GM23338 (cell line): ENCODE data around the gene LUC7L2. TPM values are rescaled to one million over a fixed set of nuclear protein-coding genes. Genes with fewer than 3 reads are reported as not detected.
"Not testable (repeated sequence)": the region's sequence is repeated elsewhere in the genome, so short reads cannot be mapped to it uniquely, and the experiment has no call there.

ENCODE experiments used
- ATAC-seq: fragments of 200-7000 bp; cut with Tn5 transposase; 3 replicates; pipeline ENCODE4 v1.9.1; 2020
- DNase-seq: peaks from one replicate; pipeline ENCODE4 v3.0.0-alpha.2; 2015; ENCODE audit warnings: low spot score
- H2AFZ ChIP-seq: fragments of 200-600 bp; sonication (generic); 2 replicates; pipeline ENCODE4 v1.8.0; 2016; ENCODE audit warnings: antibody characterized with exemption, mild to moderate bottlenecking, moderate library complexity
- H3F3A ChIP-seq: fragments of 200-600 bp; sonication (generic); replicated peaks from 2 replicates; pipeline ENCODE4 v1.8.0; 2017; ENCODE audit warnings: antibody characterized with exemption, mixed run types, low read depth
- H3K27ac ChIP-seq: fragments of 200-600 bp; sonication (generic); 2 replicates; pipeline ENCODE4 v1.6.1; 2016; ENCODE audit warnings: low read depth
- H3K27me3 ChIP-seq: fragments of 200-600 bp; sonication (generic); 2 replicates; pipeline ENCODE4 v1.8.0; 2016; ENCODE audit warnings: mild to moderate bottlenecking, mixed run types, moderate library complexity; ENCODE audit not compliant: insufficient read depth
- H3K36me3 ChIP-seq: fragments of 200-600 bp; sonication (generic); 2 replicates; pipeline ENCODE4 v1.8.0; 2016; ENCODE audit warnings: mild to moderate bottlenecking; ENCODE audit not compliant: insufficient read depth
- H3K4me1 ChIP-seq: fragments of 200-600 bp; sonication (generic); 2 replicates; pipeline ENCODE4 v1.8.0; 2016; ENCODE audit warnings: mild to moderate bottlenecking, moderate library complexity; ENCODE audit not compliant: insufficient read depth
- H3K4me2 ChIP-seq: fragments of 200-600 bp; sonication (generic); 2 replicates; pipeline ENCODE4 v1.7.1; 2017; ENCODE audit warnings: mixed run types
- H3K4me3 ChIP-seq: fragments of 200-600 bp; sonication (generic); 2 replicates; pipeline ENCODE4 v1.6.1; 2016; ENCODE audit warnings: mixed run types
- H3K79me2 ChIP-seq: fragments of 200-600 bp; sonication (generic); replicated peaks from 2 replicates; pipeline ENCODE4 v1.8.0; 2017; ENCODE audit warnings: mild to moderate bottlenecking; ENCODE audit not compliant: insufficient read depth
- H3K9me2 ChIP-seq: fragments of 200-600 bp; sonication (generic); 2 replicates; pipeline ENCODE4 v1.8.0; 2017; ENCODE audit not compliant: insufficient read depth
- H4K20me1 ChIP-seq: fragments of 200-600 bp; sonication (generic); replicated peaks from 2 replicates; pipeline ENCODE4 v1.8.0; 2017; ENCODE audit warnings: mild to moderate bottlenecking; ENCODE audit not compliant: insufficient read depth
- H3K27ac Mint-ChIP-seq: 2 replicates; pipeline ENCODE4 v1.8.0; 2020; ENCODE audit warnings: inconsistent platforms, mild to moderate bottlenecking, moderate library complexity, mixed read lengths
- H3K27me3 Mint-ChIP-seq: 3 replicates; pipeline ENCODE4 v1.8.0; 2022; ENCODE audit warnings: low read depth, mild to moderate bottlenecking, moderate library complexity, mixed read lengths, inconsistent platforms; ENCODE audit not compliant: insufficient read depth, poor library complexity
- H3K36me3 Mint-ChIP-seq: 3 replicates; pipeline ENCODE4 v1.8.0; 2021; ENCODE audit warnings: low read depth, mild to moderate bottlenecking, inconsistent platforms, moderate library complexity, mixed read lengths
- H3K4me1 Mint-ChIP-seq: 3 replicates; pipeline ENCODE4 v1.8.0; 2020; ENCODE audit warnings: mild to moderate bottlenecking, inconsistent platforms, mixed read lengths
- H3K4me3 Mint-ChIP-seq: 3 replicates; pipeline ENCODE4 v1.8.0; 2021; ENCODE audit warnings: moderate library complexity, mild to moderate bottlenecking, inconsistent platforms, mixed read lengths
- H3K9me3 Mint-ChIP-seq: 3 replicates; pipeline ENCODE4 v1.8.0; 2020; ENCODE audit warnings: moderate library complexity, mild to moderate bottlenecking, inconsistent platforms, mixed read lengths
- JUNB ChIP-seq: IDR thresholded peaks from one replicate; pipeline ENCODE4 v1.6.1; 2016; ENCODE audit warnings: antibody characterized with exemption; ENCODE audit not compliant: unreplicated experiment
- NANOG ChIP-seq: IDR thresholded peaks from 2 replicates; pipeline ENCODE4 v1.6.1; 2016; ENCODE audit warnings: antibody characterized with exemption, borderline replicate concordance
- ZNF114 ChIP-seq: fragments of 250-450 bp; sonication (Bioruptor Pico); IDR thresholded peaks from 2 replicates; pipeline ENCODE4 v1.5.0; 2020; ENCODE audit warnings: mild to moderate bottlenecking, moderate library complexity
- polyA plus RNA-seq: library from polyadenylated mRNA; unstranded; fragments of >200 nt; fragmentation: Nextera tagmentation; extraction: Ambion mirVana; gene quantifications from 2 replicates; pipeline ENCODE4 v1.2.1, GENCODE V29; 2016
- total RNA-seq: library from RNA; depleted of rRNA; stranded (reverse); fragments of >200 nt; shearing (Covaris generic); gene quantifications from 2 replicates; pipeline ENCODE4 v1.2.3, GENCODE V29; 2014
- TF ChIP-seq, protein P1 (sequence below): fragments of 250-450 bp; sonication (Bioruptor Pico); IDR thresholded peaks from 2 replicates; pipeline ENCODE4 v1.5.0; 2020; ENCODE audit warnings: mild to moderate bottlenecking, moderate library complexity
- TF ChIP-seq, protein P2 (sequence below), 2 experiments: fragments of 200-600 bp in 1 of 2; sonication (generic) in 1 of 2; conservative IDR thresholded peaks; 2 replicates each; pipeline versions ENCODE4 v1.5.1 to v1.6.1; 2016 to 2017; ENCODE audit warnings: antibody characterized with exemption in 2 of 2, low read depth in 2 of 2, mild to moderate bottlenecking in 2 of 2, moderate library complexity in 1 of 2

LUC7L2 gene
- total and polyA plus RNA-seq, 2 experiments from 2014 or later, result 40.3 to 57.3 TPM

GRCh38 chr7:139427788-139428187 lies 68.1 kb downstream of the LUC7L2 start:
- Histone ChIP-seq H3K4me3 (no peak overlapping the region), H3K79me2 (no peaks in the 10 kb centered on the region), H3K36me3 (no peaks in the 10 kb centered on the region; the same call in 1 of the 2 replicates), H3K4me2 (no peak overlapping the region), H3K9me2 (no peaks in the 10 kb centered on the region), H3K4me1 (no peaks in the 10 kb centered on the region), H2AFZ (no peak overlapping the region), H3K27me3 (no peaks in the 10 kb centered on the region), H4K20me1 (peaks cover 5% of the 10 kb centered on the region; the same call in 1 of the 2 replicates), H3F3A (peaks cover 4% of the 10 kb centered on the region; the same call in 1 of the 2 replicates), H3K27ac (no peak overlapping the region)
- DNase-seq (no peak), ATAC-seq (no peak)
- Mint-ChIP-seq H3K27ac (no peak overlapping the region), H3K9me3 (no peaks in the 10 kb centered on the region), H3K36me3 (peaks cover 5% of the 10 kb centered on the region; the same call in 1 of the 3 replicates), H3K4me1 (no peaks in the 10 kb centered on the region; the same call in 2 of the 3 replicates), H3K4me3 (no peak overlapping the region), H3K27me3 (peaks cover 2% of the 10 kb centered on the region)
- TF ChIP-seq NANOG, result no peak

GRCh38 chr7:139429735-139430134 lies 70.0 kb downstream of the LUC7L2 start:
- not testable (repeated sequence) for H3K4me1 ChIP-seq, H3K4me3 ChIP-seq, H3K9me2 ChIP-seq, H2AFZ ChIP-seq, H3F3A ChIP-seq, H3K4me2 ChIP-seq, H3K9me3 Mint-ChIP-seq, H3K36me3 Mint-ChIP-seq, H3K27me3 Mint-ChIP-seq, H3K79me2 ChIP-seq, H3K36me3 ChIP-seq, H4K20me1 ChIP-seq, H3K27ac Mint-ChIP-seq, H3K4me3 Mint-ChIP-seq, H3K27ac ChIP-seq, H3K27me3 ChIP-seq, H3K4me1 Mint-ChIP-seq, ATAC-seq, DNase-seq

GRCh38 chr7:139430443-139430842 lies 70.7 kb downstream of the LUC7L2 start:
- Mint-ChIP-seq H3K4me1 (peaks cover 8% of the 10 kb centered on the region; the same call in 2 of the 3 replicates), H3K4me3 (no peak overlapping the region), H3K27me3 (peaks cover 2% of the 10 kb centered on the region), H3K27ac (no peak overlapping the region), H3K9me3 (no peaks in the 10 kb centered on the region), H3K36me3 (no peaks in the 10 kb centered on the region)
- H4K20me1 ChIP-seq, result no peaks in the 10 kb centered on the region
- H3K27ac ChIP-seq, result no peak overlapping the region
- no peaks in the 10 kb centered on the region for H3K4me1 ChIP-seq
- no peak for ATAC-seq
- H3K36me3 ChIP-seq, result no peaks in the 10 kb centered on the region
- no peak for DNase-seq
- H3K27me3 ChIP-seq, result no peaks in the 10 kb centered on the region
- H3F3A ChIP-seq, result peaks cover 4% of the 10 kb centered on the region; the same call in 1 of the 2 replicates
- no peak overlapping the region for H3K4me3 ChIP-seq
- no peak overlapping the region for H3K4me2 ChIP-seq
- H3K79me2 ChIP-seq, result no peaks in the 10 kb centered on the region
- H3K9me2 ChIP-seq, result no peaks in the 10 kb centered on the region
- H2AFZ ChIP-seq, result no peak overlapping the region
- TF ChIP-seq, protein P1, sequence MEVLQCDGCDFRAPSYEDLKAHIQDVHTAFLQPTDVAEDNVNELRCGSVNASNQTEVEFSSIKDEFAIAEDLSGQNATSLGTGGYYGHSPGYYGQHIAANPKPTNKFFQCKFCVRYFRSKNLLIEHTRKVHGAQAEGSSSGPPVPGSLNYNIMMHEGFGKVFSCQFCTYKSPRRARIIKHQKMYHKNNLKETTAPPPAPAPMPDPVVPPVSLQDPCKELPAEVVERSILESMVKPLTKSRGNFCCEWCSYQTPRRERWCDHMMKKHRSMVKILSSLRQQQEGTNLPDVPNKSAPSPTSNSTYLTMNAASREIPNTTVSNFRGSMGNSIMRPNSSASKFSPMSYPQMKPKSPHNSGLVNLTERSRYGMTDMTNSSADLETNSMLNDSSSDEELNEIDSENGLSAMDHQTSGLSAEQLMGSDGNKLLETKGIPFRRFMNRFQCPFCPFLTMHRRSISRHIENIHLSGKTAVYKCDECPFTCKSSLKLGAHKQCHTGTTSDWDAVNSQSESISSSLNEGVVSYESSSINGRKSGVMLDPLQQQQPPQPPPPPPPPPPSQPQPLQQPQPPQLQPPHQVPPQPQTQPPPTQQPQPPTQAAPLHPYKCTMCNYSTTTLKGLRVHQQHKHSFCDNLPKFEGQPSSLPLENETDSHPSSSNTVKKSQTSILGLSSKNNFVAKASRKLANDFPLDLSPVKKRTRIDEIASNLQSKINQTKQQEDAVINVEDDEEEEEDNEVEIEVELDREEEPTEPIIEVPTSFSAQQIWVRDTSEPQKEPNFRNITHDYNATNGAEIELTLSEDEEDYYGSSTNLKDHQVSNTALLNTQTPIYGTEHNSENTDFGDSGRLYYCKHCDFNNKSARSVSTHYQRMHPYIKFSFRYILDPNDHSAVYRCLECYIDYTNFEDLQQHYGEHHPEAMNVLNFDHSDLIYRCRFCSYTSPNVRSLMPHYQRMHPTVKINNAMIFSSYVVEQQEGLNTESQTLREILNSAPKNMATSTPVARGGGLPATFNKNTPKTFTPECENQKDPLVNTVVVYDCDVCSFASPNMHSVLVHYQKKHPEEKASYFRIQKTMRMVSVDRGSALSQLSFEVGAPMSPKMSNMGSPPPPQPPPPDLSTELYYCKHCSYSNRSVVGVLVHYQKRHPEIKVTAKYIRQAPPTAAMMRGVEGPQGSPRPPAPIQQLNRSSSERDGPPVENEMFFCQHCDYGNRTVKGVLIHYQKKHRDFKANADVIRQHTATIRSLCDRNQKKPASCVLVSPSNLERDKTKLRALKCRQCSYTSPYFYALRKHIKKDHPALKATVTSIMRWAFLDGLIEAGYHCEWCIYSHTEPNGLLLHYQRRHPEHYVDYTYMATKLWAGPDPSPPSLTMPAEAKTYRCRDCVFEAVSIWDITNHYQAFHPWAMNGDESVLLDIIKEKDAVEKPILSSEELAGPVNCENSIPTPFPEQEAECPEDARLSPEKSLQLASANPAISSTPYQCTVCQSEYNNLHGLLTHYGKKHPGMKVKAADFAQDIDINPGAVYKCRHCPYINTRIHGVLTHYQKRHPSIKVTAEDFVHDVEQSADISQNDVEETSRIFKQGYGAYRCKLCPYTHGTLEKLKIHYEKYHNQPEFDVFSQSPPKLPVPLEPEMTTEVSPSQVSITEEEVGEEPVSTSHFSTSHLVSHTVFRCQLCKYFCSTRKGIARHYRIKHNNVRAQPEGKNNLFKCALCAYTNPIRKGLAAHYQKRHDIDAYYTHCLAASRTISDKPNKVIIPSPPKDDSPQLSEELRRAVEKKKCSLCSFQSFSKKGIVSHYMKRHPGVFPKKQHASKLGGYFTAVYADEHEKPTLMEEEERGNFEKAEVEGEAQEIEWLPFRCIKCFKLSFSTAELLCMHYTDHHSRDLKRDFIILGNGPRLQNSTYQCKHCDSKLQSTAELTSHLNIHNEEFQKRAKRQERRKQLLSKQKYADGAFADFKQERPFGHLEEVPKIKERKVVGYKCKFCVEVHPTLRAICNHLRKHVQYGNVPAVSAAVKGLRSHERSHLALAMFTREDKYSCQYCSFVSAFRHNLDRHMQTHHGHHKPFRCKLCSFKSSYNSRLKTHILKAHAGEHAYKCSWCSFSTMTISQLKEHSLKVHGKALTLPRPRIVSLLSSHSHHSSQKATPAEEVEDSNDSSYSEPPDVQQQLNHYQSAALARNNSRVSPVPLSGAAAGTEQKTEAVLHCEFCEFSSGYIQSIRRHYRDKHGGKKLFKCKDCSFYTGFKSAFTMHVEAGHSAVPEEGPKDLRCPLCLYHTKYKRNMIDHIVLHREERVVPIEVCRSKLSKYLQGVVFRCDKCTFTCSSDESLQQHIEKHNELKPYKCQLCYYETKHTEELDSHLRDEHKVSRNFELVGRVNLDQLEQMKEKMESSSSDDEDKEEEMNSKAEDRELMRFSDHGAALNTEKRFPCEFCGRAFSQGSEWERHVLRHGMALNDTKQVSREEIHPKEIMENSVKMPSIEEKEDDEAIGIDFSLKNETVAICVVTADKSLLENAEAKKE (CRISPR knock-in tag), result no peak
- TF ChIP-seq, protein P2, sequence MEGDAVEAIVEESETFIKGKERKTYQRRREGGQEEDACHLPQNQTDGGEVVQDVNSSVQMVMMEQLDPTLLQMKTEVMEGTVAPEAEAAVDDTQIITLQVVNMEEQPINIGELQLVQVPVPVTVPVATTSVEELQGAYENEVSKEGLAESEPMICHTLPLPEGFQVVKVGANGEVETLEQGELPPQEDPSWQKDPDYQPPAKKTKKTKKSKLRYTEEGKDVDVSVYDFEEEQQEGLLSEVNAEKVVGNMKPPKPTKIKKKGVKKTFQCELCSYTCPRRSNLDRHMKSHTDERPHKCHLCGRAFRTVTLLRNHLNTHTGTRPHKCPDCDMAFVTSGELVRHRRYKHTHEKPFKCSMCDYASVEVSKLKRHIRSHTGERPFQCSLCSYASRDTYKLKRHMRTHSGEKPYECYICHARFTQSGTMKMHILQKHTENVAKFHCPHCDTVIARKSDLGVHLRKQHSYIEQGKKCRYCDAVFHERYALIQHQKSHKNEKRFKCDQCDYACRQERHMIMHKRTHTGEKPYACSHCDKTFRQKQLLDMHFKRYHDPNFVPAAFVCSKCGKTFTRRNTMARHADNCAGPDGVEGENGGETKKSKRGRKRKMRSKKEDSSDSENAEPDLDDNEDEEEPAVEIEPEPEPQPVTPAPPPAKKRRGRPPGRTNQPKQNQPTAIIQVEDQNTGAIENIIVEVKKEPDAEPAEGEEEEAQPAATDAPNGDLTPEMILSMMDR (conservative IDR thresholded peaks at IDR 0.05; ENCODE audit: low read depth in 2 of 2), result no peak
- TF ChIP-seq ZNF114, result no peak
- no peak for TF ChIP-seq JUNB
- no peak for TF ChIP-seq NANOG
